Measurements from ENCODE around the gene MPPED1. TPM values are rescaled to one million over a fixed set of nuclear protein-coding genes. Genes with fewer than 3 reads are reported as not detected.

MPPED1 gene
- polyA plus RNA-seq, 1 donor = 0.61 TPM

DNA sequence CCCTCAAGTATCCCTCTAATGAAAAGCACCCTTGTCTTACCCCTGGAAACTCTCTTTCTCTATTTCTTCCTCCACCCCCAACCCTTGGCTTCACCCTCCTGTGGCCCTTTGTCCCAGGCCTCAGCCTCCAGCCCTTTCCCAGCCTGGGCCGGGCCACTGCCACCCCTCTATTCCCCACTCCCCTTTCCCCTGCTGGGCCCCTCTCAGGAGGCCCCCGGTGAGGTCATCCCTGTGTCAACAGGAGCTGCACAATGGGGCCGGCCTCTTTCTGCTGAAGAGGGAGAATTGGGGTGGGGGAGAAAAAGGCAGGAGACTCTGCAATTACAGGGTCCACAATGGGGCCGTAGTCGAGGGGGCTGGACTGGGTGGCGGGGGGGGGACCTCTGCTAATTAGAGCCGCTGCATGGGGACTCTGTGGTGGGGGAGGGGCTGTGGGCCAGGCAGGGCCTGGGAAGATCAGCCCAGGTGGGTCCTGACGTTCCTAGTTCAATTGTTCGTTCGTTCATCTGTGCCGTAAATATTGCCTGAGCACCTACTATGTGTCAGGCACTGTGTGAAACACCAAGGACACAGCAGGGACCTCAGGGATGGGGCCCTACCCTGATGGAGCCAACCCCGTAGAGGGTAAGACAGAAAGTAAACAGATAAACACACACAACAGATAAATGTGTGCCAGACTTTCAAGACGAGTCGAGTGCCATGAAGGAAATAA lies 18.5 kb upstream of the MPPED1 start:
- Histone ChIP-seq H3K27ac (ENCODE audit: low read length) (no peak overlapping the region), H3K4me3 (ENCODE audit: low read length) (no peak overlapping the region), H3K4me1 (ENCODE audit: control insufficient read depth, insufficient read depth, low read length) (peaks cover 11% of the 10 kb centered on the region), H3K9me3 (ENCODE audit: control insufficient read depth, low read depth, low read length) (peaks cover 3% of the 10 kb centered on the region), H3K27me3 (ENCODE audit: control insufficient read depth, insufficient read depth, low read length) (no peaks in the 10 kb centered on the region), H3K36me3 (ENCODE audit: control insufficient read depth, insufficient read depth, low read length) (no peaks in the 10 kb centered on the region)
- peak; percentile 69 to 87 for DNase-seq
- WGBS (ENCODE audit: insufficient coverage, low lambda C conversion rate) = 30% methylated on average over 2 of the region's 14 CpGs

- H3K27me3 ChIP-seq (ENCODE audit: control insufficient read depth, insufficient read depth, low read length) = no peaks in the 10 kb centered on the region
- no peaks in the 10 kb centered on the region for H3K36me3 ChIP-seq (ENCODE audit: control insufficient read depth, insufficient read depth, low read length)
- H3K4me1 ChIP-seq (ENCODE audit: control insufficient read depth, insufficient read depth, low read length) = peaks cover 11% of the 10 kb centered on the region
- no peak overlapping the region for H3K4me3 ChIP-seq (ENCODE audit: low read length)
- WGBS (ENCODE audit: insufficient coverage, low lambda C conversion rate) = no CpG with 5 or more reads among the region's 4 CpGs
- H3K27ac ChIP-seq (ENCODE audit: low read length) = no peak overlapping the region
- DNase-seq = no peak
- H3K9me3 ChIP-seq (ENCODE audit: control insufficient read depth, low read depth, low read length) = peaks cover 3% of the 10 kb centered on the region
Measured at GRCh38 chr22:43393844-43394474, 17.9 kb upstream of the MPPED1 start.

GRCh38 chr22:43395086-43395695 lies 16.6 kb upstream of the MPPED1 start:
- Histone ChIP-seq H3K4me3 (ENCODE audit: low read length) (no peak overlapping the region), H3K4me1 (ENCODE audit: control insufficient read depth, insufficient read depth, low read length) (peaks cover 11% of the 10 kb centered on the region), H3K27me3 (ENCODE audit: control insufficient read depth, insufficient read depth, low read length) (no peaks in the 10 kb centered on the region), H3K9me3 (ENCODE audit: control insufficient read depth, low read depth, low read length) (peaks cover 3% of the 10 kb centered on the region), H3K36me3 (ENCODE audit: control insufficient read depth, insufficient read depth, low read length) (no peaks in the 10 kb centered on the region), H3K27ac (ENCODE audit: low read length) (no peak overlapping the region)
- DNase-seq = no peak
- no CpG with 5 or more reads among the region's 9 CpGs for WGBS (ENCODE audit: insufficient coverage, low lambda C conversion rate)

DNA sequence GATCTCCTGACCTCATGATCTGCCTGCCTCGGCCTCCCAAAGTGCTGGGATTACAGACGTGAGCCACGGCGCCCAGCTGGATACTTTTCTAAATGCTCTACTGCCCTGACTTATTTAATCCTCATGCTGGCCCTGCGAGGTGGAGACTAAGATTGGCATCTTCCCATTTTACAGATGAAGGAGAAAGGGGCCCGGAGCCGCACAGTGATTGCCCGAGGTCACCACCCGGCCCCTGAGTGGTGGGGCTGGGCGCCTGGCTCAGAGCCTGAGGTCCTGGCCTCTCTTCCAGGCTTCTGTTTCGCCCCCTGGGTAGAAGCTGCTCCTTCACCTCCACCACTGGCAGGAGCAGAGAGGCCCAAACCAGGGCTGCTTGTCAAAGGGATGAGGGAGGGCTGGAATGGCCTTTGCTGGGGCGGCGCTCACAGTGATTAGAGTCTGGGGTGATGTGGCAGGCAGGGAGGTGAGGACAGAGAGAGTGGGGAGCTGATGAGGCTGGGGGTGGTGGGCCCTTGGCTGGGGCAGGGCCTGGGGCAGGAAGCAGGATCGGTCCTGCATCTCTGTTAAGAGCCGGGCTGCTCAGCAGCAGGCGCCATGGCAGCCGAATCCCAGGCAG lies 15.4 kb upstream of the MPPED1 start:
- Histone ChIP-seq H3K27ac (ENCODE audit: low read length) (no peak overlapping the region), H3K9me3 (ENCODE audit: control insufficient read depth, low read depth, low read length) (peaks cover 3% of the 10 kb centered on the region), H3K4me3 (ENCODE audit: low read length) (no peak overlapping the region), H3K4me1 (ENCODE audit: control insufficient read depth, insufficient read depth, low read length) (peaks cover 9% of the 10 kb centered on the region), H3K36me3 (ENCODE audit: control insufficient read depth, insufficient read depth, low read length) (no peaks in the 10 kb centered on the region), H3K27me3 (ENCODE audit: control insufficient read depth, insufficient read depth, low read length) (no peaks in the 10 kb centered on the region)
- no peak for DNase-seq
- WGBS (ENCODE audit: insufficient coverage, low lambda C conversion rate) = no CpG with 5 or more reads among the region's 17 CpGs

GRCh38 chr22:43396934-43397457 lies 14.8 kb upstream of the MPPED1 start:
- H3K27ac ChIP-seq (ENCODE audit: low read length) = no peak overlapping the region
- no peak for DNase-seq
- H3K4me1 ChIP-seq (ENCODE audit: control insufficient read depth, insufficient read depth, low read length) = peaks cover 9% of the 10 kb centered on the region
- H3K9me3 ChIP-seq (ENCODE audit: control insufficient read depth, low read depth, low read length) = peaks cover 3% of the 10 kb centered on the region
- H3K36me3 ChIP-seq (ENCODE audit: control insufficient read depth, insufficient read depth, low read length) = no peaks in the 10 kb centered on the region
- H3K4me3 ChIP-seq (ENCODE audit: low read length) = no peak overlapping the region
- no peaks in the 10 kb centered on the region for H3K27me3 ChIP-seq (ENCODE audit: control insufficient read depth, insufficient read depth, low read length)
- WGBS (ENCODE audit: insufficient coverage, low lambda C conversion rate) = no CpG with 5 or more reads among the region's 23 CpGs

DNA sequence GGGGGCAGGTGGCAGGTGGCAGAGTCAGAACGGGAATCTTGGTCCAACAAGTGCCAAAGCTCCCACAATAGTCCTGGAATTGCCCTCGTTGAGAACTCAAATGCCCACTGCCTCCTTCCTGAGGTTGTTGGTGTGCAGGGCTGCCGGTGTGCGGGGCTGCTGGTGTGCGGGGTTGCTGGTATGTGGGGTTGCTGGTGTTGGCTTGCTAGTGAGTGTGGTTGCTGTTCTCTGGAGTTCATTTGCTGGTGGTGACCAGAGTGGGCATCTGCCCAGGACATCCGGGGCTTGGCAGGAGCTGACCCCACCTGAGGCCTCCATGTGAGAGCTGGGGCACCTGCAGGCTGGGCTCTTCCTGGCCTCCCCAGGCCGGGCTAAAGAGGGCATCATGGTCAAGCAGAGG lies 14.0 kb upstream of the MPPED1 start:
- Histone ChIP-seq H3K27me3 (ENCODE audit: control insufficient read depth, insufficient read depth, low read length) (no peaks in the 10 kb centered on the region), H3K36me3 (ENCODE audit: control insufficient read depth, insufficient read depth, low read length) (no peaks in the 10 kb centered on the region), H3K4me3 (ENCODE audit: low read length) (no peak overlapping the region), H3K4me1 (ENCODE audit: control insufficient read depth, insufficient read depth, low read length) (peaks cover 8% of the 10 kb centered on the region), H3K27ac (ENCODE audit: low read length) (no peak overlapping the region), H3K9me3 (ENCODE audit: control insufficient read depth, low read depth, low read length) (peaks cover 3% of the 10 kb centered on the region)
- no peak for DNase-seq
- WGBS (ENCODE audit: insufficient coverage, low lambda C conversion rate) = no CpG with 5 or more reads among the region's 7 CpGs

DNA sequence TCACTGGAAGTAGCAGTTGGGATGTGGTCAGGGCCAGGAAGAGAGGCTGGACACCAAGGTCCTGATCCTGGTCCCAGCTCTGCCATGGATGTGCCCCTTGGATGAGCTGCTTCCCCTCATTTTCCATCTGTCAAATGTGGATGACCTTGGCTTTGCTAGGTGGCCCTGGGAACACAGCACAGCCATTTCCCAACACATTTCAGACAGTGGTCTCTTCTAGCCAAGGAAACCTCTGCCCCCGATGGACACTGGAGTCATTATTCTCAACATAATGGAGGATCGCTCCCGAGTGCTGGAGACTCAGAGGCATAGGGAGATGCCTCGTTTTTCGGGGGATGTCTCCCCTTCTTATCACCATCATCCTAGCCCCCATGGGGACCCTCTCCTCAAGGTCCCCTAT lies 13.6 kb upstream of the MPPED1 start:
- no peak for DNase-seq
- Histone ChIP-seq H3K4me1 (ENCODE audit: control insufficient read depth, insufficient read depth, low read length) (peaks cover 4% of the 10 kb centered on the region), H3K27me3 (ENCODE audit: control insufficient read depth, insufficient read depth, low read length) (no peaks in the 10 kb centered on the region), H3K9me3 (ENCODE audit: control insufficient read depth, low read depth, low read length) (peaks cover 3% of the 10 kb centered on the region), H3K36me3 (ENCODE audit: control insufficient read depth, insufficient read depth, low read length) (no peaks in the 10 kb centered on the region), H3K27ac (ENCODE audit: low read length) (no peak overlapping the region), H3K4me3 (ENCODE audit: low read length) (no peak overlapping the region)
- WGBS (ENCODE audit: insufficient coverage, low lambda C conversion rate) = 80% methylated on average over 2 of the region's 5 CpGs

- no peaks in the 10 kb centered on the region for H3K27me3 ChIP-seq (ENCODE audit: control insufficient read depth, insufficient read depth, low read length)
Measured at GRCh38 chr22:43398910-43399309, 12.9 kb upstream of the MPPED1 start.

DNA sequence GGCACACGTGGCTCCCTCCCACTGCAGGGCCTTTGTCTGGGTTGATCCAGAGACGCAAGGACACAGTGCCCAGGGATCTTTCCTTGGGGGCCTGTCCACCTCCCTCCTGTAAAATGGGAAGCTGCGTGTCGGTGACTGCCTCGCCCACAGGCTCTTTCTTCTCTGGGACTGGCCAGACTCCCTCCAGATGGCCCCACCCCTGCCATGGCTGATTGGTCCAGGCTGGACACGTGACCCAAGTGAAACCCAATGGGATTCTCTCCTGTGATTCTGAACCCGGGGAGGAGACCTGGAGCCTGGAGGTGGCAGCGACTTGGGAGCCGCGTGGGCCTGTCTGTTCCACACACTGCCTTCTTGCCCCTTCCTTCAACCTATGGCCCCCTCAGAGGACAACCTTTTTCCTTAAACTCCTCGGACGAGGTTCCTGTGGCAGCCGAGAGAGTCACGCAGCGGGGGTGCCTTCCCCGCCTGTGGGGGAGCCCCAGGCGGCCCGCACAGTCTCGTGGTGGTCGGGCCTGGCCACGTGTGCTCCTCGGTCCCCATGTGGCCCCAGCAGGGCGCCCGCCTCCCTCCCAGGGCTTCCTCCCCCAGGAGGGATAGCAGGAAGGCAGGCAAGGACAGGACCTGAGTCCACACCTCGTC lies 12.4 kb upstream of the MPPED1 start:
- Histone ChIP-seq H3K36me3 (ENCODE audit: control insufficient read depth, insufficient read depth, low read length) (no peaks in the 10 kb centered on the region), H3K27ac (ENCODE audit: low read length) (no peak overlapping the region), H3K4me1 (ENCODE audit: control insufficient read depth, insufficient read depth, low read length) (no peaks in the 10 kb centered on the region), H3K9me3 (ENCODE audit: control insufficient read depth, low read depth, low read length) (no peaks in the 10 kb centered on the region), H3K27me3 (ENCODE audit: control insufficient read depth, insufficient read depth, low read length) (no peaks in the 10 kb centered on the region), H3K4me3 (ENCODE audit: low read length) (no peak overlapping the region)
- DNase-seq = no peak
- WGBS (ENCODE audit: insufficient coverage, low lambda C conversion rate) = no CpG with 5 or more reads among the region's 25 CpGs

More at GRCh38 chr22:43398910-43399309, 12.9 kb upstream of the MPPED1 start:
- Histone ChIP-seq H3K27ac (ENCODE audit: low read length) (no peak overlapping the region), H3K4me3 (ENCODE audit: low read length) (no peak overlapping the region), H3K9me3 (ENCODE audit: control insufficient read depth, low read depth, low read length) (peaks cover 2% of the 10 kb centered on the region), H3K36me3 (ENCODE audit: control insufficient read depth, insufficient read depth, low read length) (no peaks in the 10 kb centered on the region), H3K4me1 (ENCODE audit: control insufficient read depth, insufficient read depth, low read length) (no peaks in the 10 kb centered on the region)
- DNase-seq = no peak
- no CpG with 5 or more reads among the region's 8 CpGs for WGBS (ENCODE audit: insufficient coverage, low lambda C conversion rate)

- no CpG with 5 or more reads among the region's 6 CpGs for WGBS (ENCODE audit: insufficient coverage, low lambda C conversion rate)
- Histone ChIP-seq H3K27me3 (ENCODE audit: control insufficient read depth, insufficient read depth, low read length) (no peaks in the 10 kb centered on the region), H3K4me1 (ENCODE audit: control insufficient read depth, insufficient read depth, low read length) (no peaks in the 10 kb centered on the region), H3K4me3 (ENCODE audit: low read length) (no peak overlapping the region), H3K27ac (ENCODE audit: low read length) (no peak overlapping the region), H3K36me3 (ENCODE audit: control insufficient read depth, insufficient read depth, low read length) (no peaks in the 10 kb centered on the region), H3K9me3 (ENCODE audit: control insufficient read depth, low read depth, low read length) (no peaks in the 10 kb centered on the region)
- no peak for DNase-seq
Measured at GRCh38 chr22:43399980-43400358, 11.8 kb upstream of the MPPED1 start.

Measured in large intestine (tissue), 3 donors.